ENCODE data around the gene IQCF2.

DNA sequence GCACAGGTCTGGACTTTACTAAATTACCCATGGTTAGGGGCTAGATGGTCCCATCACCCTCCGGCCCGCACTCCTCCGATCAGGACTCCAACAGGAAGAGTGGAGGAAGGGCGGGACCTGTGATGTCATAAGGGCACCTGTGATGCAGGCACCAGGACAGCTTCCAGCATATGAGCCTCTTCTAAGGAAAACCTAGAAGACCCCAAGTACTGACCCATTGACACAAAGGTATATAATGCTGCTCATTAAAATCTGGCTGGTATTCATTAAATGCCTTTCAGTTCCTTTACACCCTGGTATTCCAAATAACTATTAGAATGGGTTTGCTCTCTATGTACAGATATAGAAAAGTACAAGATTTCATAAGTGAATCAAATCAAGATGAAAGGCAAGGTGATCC is 14.1 kb downstream of the IQCF2 start, which contains the start of gene IQCF5:
- TF ChIP-seq CTCF (IDR thresholded peaks at IDR 0.05; ENCODE audit: low read depth, low read length) (no peak), EZH2phosphoT487 (IDR thresholded peaks at IDR 0.05; ENCODE audit: low read depth) (no peak)

Data from OCI-LY3 (cell line).